HG03565 (cell line): Measurements from ENCODE around the gene THAP3.
"Not testable (repeated sequence)": the region's sequence is repeated elsewhere in the genome, so short reads cannot be mapped to it uniquely, and the experiment has no call there.

ENCODE experiments used
- ATAC-seq: cut with Tn5 transposase; IDR thresholded peaks from one replicate; pipeline ENCODE4 v1.9.1; 2021; ENCODE audit warnings: mild to moderate bottlenecking, moderate library complexity; ENCODE audit not compliant: unreplicated experiment

The THAP3 gene

DNA sequence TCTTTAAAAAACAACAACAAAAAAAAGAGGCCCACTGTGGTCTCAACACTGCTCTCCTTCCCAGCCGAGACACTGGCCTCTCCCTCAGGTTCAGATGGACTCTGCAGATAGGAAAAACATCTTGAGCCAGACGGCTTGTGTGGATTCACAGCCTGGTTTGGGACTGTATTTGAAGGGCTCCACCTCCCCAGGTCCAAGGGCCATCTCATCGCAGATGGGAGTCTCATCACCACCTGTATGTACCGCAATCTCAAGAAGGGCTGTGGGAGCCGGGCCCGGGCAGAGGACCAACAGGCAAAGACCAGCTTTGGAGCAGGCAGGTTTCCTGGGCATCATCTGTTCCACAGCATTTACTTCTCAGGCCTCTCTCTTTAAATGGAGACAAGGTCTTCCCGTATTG is 34.6 kb upstream of the THAP3 start:
- no peak for ATAC-seq

DNA sequence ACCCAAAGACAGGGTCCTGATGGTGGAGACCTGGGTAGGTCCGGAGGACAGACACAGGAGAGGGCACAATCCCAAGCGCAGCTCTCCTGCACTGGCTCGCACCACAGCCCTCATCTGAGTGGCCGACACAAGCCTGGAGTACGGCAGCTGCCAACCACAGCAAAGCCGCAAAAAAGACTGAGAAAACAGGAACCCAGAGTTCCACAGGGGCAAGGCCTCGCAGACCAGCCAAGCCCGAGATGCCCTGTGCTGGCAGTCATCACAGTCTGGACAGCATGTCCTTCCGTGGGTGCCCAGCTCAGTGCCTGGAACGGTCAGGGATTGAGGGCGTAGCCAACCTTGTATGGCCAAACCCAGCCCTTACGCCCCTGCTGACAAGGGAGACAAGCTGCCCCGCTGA is 33.4 kb upstream of the THAP3 start:
- no peak for ATAC-seq

DNA sequence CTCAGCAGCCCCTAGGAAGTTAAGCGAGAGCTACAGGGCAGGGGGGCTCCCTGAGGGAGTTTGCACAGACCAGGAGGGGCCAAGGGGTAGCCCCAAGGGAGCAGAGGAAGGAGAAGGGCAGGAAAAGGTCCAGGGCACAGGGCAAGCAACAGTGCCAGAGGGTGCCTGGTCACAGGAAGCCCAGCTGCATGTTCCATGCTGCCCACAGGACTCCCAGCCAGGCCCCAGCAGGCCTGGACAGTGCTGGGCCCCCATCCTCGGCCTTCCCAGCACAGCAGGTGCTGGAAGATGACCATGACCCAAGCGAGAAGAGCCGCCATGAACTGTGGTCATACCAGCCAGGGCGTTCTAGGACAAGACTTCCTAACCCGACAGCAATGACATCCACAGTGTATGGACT is 33.0 kb upstream of the THAP3 start:
- no peak for ATAC-seq

DNA sequence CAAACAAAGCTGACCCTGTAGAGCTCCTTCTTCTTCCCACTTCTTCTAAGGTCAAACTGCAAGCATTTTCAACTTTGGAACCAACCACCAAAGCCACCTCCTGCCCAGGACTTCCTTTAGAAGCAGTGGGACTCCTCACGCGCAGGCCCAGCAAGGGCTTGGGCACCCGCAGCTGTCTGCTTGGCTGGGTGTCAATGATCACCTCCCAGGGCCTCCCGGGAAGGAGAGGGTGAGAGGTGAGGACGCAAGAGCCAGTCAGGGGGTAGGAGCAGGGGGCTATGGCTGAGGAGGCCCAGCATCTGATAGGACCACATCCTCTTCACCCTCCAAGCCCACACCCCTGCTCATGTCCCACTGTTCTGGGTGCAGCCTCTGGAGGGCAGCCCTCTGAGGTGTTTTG is 32.2 kb upstream of the THAP3 start:
- no peak for ATAC-seq

DNA sequence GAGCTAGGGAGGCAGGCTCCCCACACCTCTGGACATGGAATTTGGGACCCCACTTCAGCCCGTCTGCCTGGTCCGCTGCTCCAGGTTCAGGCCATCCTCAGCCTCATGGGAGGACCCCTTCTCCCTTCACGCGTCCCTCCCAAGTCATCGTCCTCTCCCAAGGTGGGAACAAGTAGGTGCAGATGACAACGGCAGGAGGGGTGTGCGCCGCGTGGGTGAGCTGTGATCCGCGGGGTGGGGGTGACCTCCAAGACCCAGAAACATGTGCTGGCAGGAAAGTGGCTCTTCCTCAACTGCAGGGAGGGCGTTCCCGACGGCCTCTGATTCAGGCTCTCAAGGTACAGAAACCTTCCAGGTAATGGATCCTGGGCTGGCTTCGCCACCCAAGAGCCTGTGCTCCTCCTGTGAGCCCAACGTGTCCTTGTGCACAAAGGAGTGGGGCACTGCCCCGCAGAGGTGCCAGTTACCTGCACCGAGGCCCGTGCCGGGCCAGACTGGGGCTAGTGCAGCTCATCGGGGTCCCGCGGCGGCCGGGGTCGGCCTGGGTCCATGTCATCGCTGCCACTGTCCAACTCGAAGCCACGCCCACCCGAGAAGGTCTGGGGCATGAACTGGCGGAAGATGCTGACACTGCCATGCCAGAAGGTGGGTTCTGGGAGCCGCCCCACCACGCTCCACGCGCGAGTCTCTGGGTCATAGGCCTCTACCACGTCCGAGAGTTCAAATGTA is 31.6 kb upstream of the THAP3 start:
- ATAC-seq, result no peak

DNA sequence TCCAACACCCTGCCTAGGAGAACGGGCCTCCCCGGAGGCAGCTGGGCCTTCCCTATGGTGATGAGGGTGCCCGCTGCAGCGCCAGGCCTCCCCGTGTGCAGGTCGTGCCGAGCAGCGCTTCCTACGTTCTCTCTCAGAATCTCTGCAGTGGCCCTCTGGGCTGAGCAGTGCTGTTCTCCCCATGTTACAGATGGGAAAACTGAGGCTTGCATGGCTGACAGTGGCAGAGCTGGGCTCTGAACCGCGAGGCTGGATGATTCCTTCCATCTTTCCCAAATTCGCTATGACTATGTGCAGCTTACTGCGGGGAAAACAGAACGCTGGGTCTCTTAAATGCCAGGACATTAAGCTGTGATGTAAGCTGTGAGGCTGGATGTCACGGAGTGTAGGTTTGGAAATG is 30.9 kb upstream of the THAP3 start:
- ATAC-seq, result no peak

DNA sequence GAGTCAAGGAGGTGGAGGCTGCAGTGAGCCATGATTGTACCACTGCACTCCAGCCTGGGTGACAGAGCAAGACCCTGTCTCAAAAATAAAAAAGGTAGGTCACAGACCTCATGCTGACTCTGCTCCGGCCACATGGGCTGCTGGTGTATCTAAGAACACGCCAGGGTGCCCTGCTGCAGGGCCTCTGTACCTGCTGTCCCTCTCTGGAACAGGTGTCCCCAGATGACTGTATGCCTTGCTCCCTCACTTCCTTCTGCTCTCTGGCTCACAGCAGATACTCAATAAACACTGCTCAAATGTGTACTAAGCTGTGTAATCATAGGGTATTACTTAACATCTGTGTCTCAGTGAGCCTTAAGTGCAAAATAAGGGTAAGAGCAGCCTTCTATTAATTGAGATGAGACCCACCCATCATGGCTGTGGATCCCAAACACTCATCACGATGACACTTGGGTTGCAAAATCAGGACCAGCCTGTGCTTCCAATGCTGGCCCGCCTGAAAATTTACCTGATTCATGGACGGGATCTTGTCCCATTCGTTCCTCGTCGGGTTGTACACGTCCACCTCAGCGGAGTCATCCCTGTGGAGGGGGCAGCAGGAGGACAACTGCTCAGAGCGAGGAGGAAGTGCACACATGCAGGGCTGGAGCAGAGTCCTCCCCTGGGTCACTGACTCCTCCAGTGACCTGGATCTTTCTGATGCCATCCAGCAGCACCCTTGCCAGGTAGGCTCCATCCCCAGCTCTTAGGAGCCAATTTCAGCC is 29.5 kb upstream of the THAP3 start:
- no peak for ATAC-seq

DNA sequence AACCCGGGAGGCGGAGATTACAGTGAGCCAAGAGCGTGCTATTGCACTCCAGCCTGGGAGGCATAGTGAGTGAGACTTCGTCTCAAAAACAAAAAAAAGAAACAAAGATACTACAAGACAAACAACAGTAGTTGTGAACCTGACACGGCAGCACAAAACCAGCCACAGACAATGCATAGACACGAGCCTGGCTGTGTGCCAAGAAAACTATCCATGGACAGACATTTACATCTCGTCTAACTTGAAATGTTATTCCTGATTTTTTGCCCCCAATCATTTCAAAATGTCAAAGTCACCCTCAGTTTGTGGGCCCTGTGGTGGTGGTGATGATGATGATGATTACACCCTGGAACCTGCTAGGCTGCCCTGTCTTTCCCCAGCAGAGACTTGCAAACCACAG is 28.3 kb upstream of the THAP3 start:
- ATAC-seq, result no peak

DNA sequence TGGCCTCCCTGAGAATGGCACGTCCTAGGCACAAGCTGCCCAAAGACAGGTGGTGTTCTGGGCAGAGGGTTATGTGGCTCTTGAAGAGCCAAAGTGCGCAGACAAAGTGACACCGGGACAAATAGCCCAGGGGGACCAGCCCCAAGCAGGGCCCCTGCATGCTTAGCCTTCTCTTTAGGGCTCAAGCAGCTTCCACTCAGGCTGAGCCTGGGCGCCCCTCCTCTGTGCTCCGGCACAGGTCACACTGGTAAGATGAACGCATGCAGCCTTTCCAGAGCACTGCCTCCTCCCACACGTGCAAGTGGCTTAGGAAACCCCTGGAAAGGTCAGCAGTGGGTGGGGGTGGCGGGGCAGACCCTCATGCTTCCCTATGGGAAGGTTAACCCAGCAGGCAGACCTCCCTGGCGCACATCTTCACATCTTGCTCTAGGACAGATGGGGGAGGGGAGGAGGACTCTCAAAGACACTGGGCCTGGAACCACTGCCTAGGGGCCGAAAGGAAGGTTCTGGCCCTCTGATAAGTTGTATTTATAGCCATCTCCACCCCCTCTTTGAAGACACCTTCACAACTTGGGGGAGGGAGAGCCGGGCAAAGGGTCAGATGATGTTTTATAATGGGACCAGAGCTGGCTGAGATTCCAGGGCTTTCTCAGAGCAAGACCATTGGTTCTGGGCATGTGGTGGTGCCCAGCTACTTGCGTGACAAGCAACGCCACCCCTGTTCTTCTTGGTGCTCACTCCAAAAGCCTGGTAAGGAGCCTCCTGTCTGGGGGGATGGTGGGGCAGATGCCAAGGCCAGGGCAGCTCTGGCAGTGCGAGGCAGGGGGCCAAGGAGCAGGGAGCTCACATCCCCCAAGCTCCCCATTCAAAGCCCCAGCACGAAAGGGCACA is 27.5 kb upstream of the THAP3 start:
- no peak for ATAC-seq

DNA sequence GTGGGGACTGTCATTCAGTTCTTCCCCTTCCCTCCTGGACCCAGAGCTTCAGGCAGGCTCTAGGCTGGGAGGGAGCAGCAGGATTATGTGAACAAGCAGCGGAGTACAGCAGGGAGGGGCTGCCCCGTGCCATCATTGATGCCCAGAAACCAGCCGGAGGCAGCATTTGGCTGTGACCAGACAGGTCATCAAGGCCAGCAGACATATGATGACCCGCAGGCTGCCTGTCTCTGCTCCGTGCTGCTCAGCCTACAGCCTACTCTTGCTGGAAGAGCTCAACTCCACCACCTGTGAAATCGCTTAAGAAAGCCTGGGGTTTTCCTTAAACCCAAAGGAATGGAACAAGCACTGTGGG is 26.9 kb upstream of the THAP3 start:
- ATAC-seq, result no peak

DNA sequence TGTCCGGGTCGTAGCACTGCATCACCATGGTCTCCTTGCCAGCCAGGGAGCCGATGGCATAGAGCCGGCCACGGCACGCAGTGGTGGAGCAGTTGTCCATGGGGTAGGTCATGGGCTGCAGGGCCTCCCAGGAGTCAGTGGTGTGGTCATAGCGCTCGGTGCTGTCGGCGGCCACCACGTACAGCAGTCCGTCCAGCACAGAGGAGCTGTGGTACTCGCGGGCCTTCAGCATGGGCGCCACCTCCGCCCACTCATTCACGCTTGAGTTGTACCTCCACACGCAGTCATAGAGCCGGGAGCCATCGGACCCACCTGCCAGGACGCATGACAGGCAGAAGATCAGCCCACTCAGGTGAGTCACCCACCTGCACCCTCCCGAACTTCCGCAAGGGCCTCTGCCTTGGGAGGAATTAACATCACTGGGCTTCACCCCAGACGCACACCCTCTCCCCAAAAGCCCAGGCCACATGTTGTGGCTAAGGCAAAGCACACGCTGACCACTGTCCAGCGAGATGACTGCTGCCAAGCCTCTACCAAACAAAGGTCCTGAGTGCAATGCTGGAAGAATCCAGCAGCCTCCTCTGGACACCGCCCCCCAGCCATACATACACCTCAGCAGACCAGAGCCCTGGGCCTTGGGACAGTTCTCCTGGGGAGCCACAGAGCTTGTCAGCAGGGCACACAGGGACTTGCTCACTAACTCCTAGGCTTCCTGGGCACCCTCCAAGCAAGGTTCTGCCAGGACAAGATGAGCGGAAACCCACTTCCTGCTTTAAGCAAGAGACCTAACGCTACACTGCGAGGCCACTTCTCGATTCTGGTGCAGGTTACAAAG is 25.3 kb upstream of the THAP3 start:
- no peak for ATAC-seq

DNA sequence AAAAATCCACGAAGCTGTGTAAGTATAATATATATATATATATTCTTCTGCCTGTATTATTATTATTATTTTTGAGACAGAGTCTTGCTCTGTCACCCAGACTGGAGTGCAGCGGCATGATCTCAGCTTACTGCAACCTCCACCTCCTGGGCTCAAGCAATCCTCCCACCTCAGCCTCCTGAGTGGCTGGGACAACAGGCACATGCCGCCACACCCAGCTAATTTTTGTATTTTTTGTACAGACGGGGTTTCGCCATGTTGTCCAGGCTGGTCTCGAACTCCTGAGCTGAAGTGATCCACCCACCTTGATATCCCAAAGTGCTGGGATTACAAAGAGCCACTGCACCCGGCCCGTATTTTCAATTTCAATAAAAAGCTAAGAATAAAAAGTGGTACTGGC is 24.7 kb upstream of the THAP3 start:
- ATAC-seq, result not testable (repeated sequence)

DNA sequence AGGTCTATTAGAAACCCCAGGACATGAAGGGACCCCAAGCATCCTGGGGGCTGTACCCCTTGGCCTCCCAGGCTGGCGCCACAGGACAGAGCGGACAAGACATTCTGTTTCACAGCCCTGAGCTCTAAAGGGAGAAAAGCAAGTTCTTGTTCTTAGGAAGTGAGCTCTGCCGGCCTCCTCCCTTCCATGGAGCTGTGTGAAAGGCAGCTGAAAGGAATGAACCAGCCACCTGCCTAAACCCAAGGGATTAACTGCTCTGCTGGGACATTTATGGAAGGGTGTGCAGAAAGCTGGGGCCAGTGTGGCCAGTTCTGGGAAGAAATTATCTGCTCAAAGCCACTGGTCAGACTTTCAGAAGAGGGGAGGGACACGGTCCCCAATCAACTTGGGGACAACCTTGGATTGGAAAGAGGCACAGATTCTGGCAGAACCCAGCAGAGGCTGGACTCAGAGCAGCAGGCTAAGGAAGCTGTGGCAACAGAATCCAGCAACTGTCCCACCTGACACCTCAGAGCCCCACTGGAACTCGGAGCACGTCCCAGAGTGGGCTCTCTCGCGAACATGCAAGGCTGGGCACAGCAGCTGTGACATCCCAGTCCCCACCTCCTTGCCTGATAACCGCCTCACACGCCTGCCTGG is 24.1 kb upstream of the THAP3 start:
- ATAC-seq, result no peak

DNA sequence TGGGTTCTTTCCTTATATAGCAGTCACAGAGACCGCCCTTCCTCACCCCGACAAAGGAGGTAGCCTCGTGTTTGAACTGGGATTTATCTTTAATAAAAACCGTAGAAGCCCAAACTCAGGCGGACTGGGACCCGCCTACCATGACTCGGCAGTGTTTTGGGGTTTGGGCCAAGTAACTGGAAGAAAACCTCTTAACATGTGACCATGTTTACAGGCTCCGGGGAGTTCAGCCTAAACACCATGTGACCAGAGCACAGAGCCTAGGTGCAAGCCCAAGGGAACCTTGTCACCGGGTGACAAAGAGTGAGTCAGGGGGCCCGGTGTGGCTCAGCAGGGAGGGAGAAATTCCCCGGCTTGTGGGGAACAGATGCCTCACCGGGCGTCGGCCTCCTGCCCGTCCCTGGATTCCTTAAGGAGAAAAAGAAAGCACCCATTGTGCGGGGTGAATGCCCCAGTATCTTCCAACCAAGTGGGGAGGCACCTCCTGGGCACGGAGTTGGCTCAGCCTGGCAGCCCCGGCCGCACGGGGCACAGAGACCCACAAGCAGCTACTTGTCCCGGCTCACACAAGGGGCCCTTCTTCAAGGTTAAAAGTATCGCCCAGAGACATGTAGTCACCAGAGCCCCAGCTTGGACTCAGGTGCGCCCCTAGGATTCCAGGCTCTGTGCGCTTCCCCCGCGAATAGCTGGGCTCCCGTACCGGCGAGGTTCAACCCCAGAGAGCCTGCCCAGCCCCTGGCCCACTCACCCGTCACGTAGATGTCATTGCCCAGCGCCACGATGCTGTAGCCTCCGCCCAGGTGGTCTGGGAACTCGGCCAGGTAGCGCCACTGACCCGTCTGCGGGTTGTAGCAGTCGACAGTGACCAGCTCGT is 23.4 kb upstream of the THAP3 start:
- peak; percentile 30 for ATAC-seq

DNA sequence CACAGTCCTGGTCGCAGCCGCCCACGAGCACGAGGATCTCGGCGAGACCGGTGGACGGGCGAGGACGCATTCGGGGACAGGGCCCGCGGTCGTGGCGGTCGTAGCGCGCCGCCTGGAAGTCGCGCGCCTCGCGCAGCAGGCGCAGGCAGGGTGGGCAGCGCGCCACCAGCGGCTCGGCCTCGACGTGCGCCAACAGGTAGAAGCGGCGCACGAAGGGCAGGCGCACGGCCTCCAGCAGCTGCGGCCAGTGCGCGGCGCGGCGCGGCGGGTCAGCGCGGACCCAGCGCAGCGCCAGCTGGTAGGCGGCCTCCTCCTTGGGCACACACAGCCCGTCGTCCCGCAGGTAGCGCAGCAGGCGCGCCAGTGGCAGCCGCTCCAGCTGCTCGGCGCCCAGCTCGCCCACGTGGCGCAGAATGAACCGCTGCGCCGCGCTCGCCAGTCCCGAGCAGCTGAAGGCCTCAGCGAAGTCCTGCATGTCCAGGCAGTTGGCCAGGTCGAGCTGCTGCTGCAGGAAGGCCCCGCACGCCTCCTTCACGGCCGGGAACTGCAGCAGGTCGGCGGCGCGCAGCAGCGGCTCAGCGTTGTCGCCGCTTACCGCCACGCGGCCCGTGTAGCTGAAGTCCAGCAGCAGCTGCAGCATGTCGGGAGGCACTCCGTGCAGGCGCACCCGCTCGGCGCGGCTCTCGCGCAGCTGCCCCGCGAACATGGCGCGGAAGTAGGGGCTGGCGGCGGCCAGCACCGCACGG is 22.6 kb upstream of the THAP3 start:
- ATAC-seq, result peak; percentile 4

DNA sequence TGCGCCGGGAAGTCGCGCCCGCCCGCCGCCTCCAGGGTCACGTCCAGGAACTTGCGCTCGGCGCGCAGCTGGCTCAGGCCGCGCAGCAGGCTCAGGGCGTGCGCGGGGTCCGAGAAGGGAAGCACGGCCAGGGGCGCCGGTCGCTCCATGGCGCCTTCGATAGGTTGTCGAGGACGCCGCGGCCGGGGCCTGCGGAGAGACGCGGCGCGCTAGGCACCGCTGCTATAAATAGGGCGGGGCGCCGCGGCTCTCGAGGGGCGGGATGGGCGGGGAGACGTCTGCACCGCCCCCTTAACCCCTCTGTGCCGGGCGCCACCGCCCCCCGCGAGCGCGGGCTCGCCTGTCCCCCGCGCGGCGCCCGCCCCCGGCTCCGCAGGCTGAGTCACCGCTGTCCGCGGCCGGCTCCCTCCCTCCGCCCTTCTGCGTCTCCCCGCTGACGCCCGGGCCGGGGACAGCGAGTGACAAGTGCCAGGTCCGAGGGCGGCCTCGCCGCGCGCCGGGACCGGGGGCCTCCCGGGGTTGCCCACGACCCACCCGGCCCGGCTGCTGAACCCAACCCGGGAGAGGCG is 21.9 kb upstream of the THAP3 start, which contains the start of gene KLHL21:
TSS of gene KLHL21 (minus strand) at position 201 of the 569 bp plus-strand sequence. CDS start at position 149, 52 bp downstream.
- peak; percentile 38 for ATAC-seq

DNA sequence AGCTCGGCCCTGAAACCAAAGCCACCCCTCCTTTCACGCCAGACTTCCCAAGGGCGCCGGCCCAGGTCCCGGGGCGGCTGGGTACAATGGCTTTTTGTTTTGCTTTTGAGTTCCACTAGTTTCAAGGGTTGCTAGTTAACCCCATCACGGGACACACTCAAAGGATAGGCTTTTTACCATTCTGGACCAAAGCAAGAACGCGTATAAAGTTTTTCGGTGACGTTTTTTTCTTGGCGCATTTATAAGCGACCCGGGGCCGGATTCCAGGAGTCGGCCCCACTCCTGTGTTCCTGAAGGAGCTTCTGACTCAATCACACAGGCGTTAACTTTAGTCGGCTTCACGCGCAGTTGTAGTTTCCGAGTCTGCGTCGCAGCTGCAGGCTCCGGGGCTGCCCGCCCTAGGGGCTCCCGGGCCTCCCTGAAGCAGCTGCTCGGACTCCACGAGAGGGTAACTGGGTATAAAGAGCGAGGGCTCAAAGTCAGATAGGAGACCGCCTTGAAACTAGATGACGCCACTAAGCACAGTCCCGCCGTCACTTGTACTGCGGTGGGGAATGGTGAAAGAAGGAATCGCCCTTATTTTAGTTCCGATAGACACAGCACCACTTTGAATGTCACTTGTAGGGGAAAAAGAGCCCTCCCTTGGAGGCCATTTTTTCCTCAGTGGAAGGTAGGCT is 21.3 kb upstream of the THAP3 start:
- ATAC-seq, result peak; percentile 20
